IMR-90 (cell line): Measurements from ENCODE around the gene NLGN4X. TPM values are rescaled to one million over a fixed set of nuclear protein-coding genes. Genes with fewer than 3 reads are reported as not detected.

Source experiments
- ATAC-seq: fragments of 200-7000 bp; cut with Tn5 transposase; 2 replicates; pipeline ENCODE4 v1.9.1; 2020; ENCODE audit warnings: low read depth, mild to moderate bottlenecking, moderate library complexity
- BruUV-seq: library from RNA; stranded (reverse); fragments of 400-500 nt; replicated peaks from 2 replicates; lab custom pipeline; 2021; lab: Mats Ljungman, UMichigan
- CTCF ChIA-PET: fragments of 300-600 bp; formaldehyde crosslinking; extraction: SDS; loops from one replicate; lab custom pipeline; 2021; ENCODE audit warnings: antibody characterized with exemption; lab: Yijun Ruan, JAX
- POLR2A ChIA-PET: fragments of 300-600 bp; sonication (Branson Sonifier 250); formaldehyde crosslinking; loops from one replicate; lab custom pipeline; 2022; ENCODE audit warnings: antibody characterized with exemption; ENCODE audit not compliant: unreplicated experiment; lab: Charles Lee
- DNase-seq: peaks from one replicate; pipeline ENCODE4 v3.0.0; 2013
- H2AFZ ChIP-seq: replicated peaks from 2 replicates; pipeline ENCODE3; 2013; ENCODE audit warnings: low read length, mild to moderate bottlenecking; ENCODE audit not compliant: poor library complexity
- H2AK5ac ChIP-seq: 2 replicates; pipeline ENCODE4 v1.6.1; 2013; ENCODE audit warnings: low read depth, low read length, inconsistent platforms
- H2AK9ac ChIP-seq: replicated peaks from 2 replicates; pipeline ENCODE3; 2013; ENCODE audit warnings: mild to moderate bottlenecking, low read depth, low read length, moderate library complexity; ENCODE audit not compliant: poor library complexity
- H2BK120ac ChIP-seq: 2 replicates; pipeline ENCODE4 v1.6.1; 2013; ENCODE audit warnings: low read depth, low read length, inconsistent platforms
- H2BK15ac ChIP-seq: 3 replicates; pipeline ENCODE4 v1.6.1; 2013; ENCODE audit warnings: low read depth, low read length, inconsistent platforms
- H2BK20ac ChIP-seq: 2 replicates; pipeline ENCODE4 v1.6.1; 2013; ENCODE audit warnings: low read depth, mild to moderate bottlenecking, inconsistent platforms, low read length, moderate library complexity
- H2BK5ac ChIP-seq: 2 replicates; pipeline ENCODE4 v1.6.1; 2013; ENCODE audit warnings: mild to moderate bottlenecking, low read depth, low read length, inconsistent platforms; ENCODE audit not compliant: poor library complexity, severe bottlenecking
- H3K14ac ChIP-seq: replicated peaks from 2 replicates; pipeline ENCODE4 v1.6.1; 2013; ENCODE audit warnings: low read depth, low read length, inconsistent platforms
- H3K18ac ChIP-seq: 2 replicates; pipeline ENCODE4 v1.6.1; 2013; ENCODE audit warnings: low read depth, low read length, control low read depth
- H3K23ac ChIP-seq: 2 replicates; pipeline ENCODE4 v1.6.1; 2013; ENCODE audit warnings: low read depth, low read length, inconsistent platforms
- H3K27ac ChIP-seq: 2 replicates; pipeline ENCODE4 v1.5.1; 2013; ENCODE audit warnings: mild to moderate bottlenecking, control low read depth, low read length; ENCODE audit not compliant: insufficient read depth
- H3K27me3 ChIP-seq: 2 replicates; pipeline ENCODE4 v1.6.1; 2013; ENCODE audit warnings: low read length; ENCODE audit not compliant: control insufficient read depth, insufficient read depth
- H3K36me3 ChIP-seq: 2 replicates; pipeline ENCODE4 v1.6.1; 2013; ENCODE audit warnings: low read length, mixed read lengths; ENCODE audit not compliant: control insufficient read depth, insufficient read depth
- H3K4ac ChIP-seq: 2 replicates; pipeline ENCODE4 v1.6.1; 2013; ENCODE audit warnings: low read depth, low read length, inconsistent platforms
- H3K4me1 ChIP-seq: 2 replicates; pipeline ENCODE4 v1.6.1; 2013; ENCODE audit warnings: low read length, mixed read lengths; ENCODE audit not compliant: control insufficient read depth, insufficient read depth
- H3K4me2 ChIP-seq: 2 replicates; pipeline ENCODE4 v1.6.1; 2013; ENCODE audit warnings: low read depth, mild to moderate bottlenecking, control low read depth, low read length, moderate library complexity
- H3K4me3 ChIP-seq: 2 replicates; pipeline ENCODE4 v1.5.1; 2013; ENCODE audit warnings: low read depth, mild to moderate bottlenecking, control low read depth, low read length, moderate library complexity; ENCODE audit not compliant: insufficient read depth
- H3K56ac ChIP-seq: 2 replicates; pipeline ENCODE4 v1.6.1; 2013; ENCODE audit warnings: low read length, inconsistent platforms; ENCODE audit not compliant: insufficient read depth; ENCODE audit errors: extremely low read depth
- H3K79me1 ChIP-seq, 2 experiments: 2 replicates each; pipeline ENCODE4 v1.6.1; 2013; ENCODE audit warnings: low read length in 2 of 2, inconsistent platforms in 1 of 2, low read depth in 1 of 2
- H3K9ac ChIP-seq: 2 replicates; pipeline ENCODE4 v1.6.1; 2013; ENCODE audit warnings: low read depth, low read length, control low read depth
- H3K9me1 ChIP-seq: 2 replicates; pipeline ENCODE4 v1.6.1; 2013; ENCODE audit warnings: low read length, inconsistent platforms; ENCODE audit not compliant: insufficient read depth
- H3K9me3 ChIP-seq: 2 replicates; pipeline ENCODE4 v1.6.1; 2013; ENCODE audit warnings: low read length; ENCODE audit not compliant: control insufficient read depth, insufficient read depth
- H4K20me1 ChIP-seq: 2 replicates; pipeline ENCODE4 v1.6.1; 2013; ENCODE audit warnings: low read length, inconsistent platforms; ENCODE audit not compliant: insufficient read depth
- H4K5ac ChIP-seq: 2 replicates; pipeline ENCODE4 v1.6.1; 2013; ENCODE audit warnings: mild to moderate bottlenecking, low read depth, low read length, control low read depth
- H4K8ac ChIP-seq, 2 experiments: 2 replicates each; pipeline ENCODE4 v1.6.1; 2013; ENCODE audit warnings: low read depth in 2 of 2, low read length in 2 of 2, control low read depth in 1 of 2, inconsistent platforms in 1 of 2
- H4K91ac ChIP-seq: 2 replicates; pipeline ENCODE4 v1.6.1; 2013; ENCODE audit warnings: low read depth, low read length, inconsistent platforms; ENCODE audit not compliant: insufficient read depth
- BHLHE40 ChIP-seq: fragments of 150-350 bp; IDR thresholded peaks from 2 replicates; pipeline ENCODE4 v1.6.1; 2016; ENCODE audit warnings: mild to moderate bottlenecking, low read depth, low read length
- CEBPB ChIP-seq: IDR thresholded peaks from 2 replicates; pipeline ENCODE4 v1.6.1; 2012; ENCODE audit warnings: low read depth, low read length, improper control_type of control experiment
- CHD1 ChIP-seq: IDR thresholded peaks from 2 replicates; pipeline ENCODE4 v1.6.1; 2012; ENCODE audit warnings: low read depth, low read length, improper control_type of control experiment
- FOS ChIP-seq: fragments of 150-350 bp; IDR thresholded peaks from 2 replicates; pipeline ENCODE4 v1.6.1; 2016; ENCODE audit warnings: low read depth, low read length
- MAFK ChIP-seq: IDR thresholded peaks from 2 replicates; pipeline ENCODE4 v1.6.1; 2012; ENCODE audit warnings: low read depth, low read length, improper control_type of control experiment
- MAZ ChIP-seq: IDR thresholded peaks from 2 replicates; pipeline ENCODE4 v1.6.1; 2012; ENCODE audit warnings: low read depth, mild to moderate bottlenecking, low read length, improper control_type of control experiment, moderate library complexity, borderline replicate concordance
- MXI1 ChIP-seq: IDR thresholded peaks from 2 replicates; pipeline ENCODE4 v1.6.1; 2012; ENCODE audit warnings: low read depth, mild to moderate bottlenecking, low read length, moderate library complexity, borderline replicate concordance
- NFE2L2 ChIP-seq: fragments of 150-350 bp; IDR thresholded peaks from 2 replicates; pipeline ENCODE4 v1.6.1; 2016; ENCODE audit warnings: low read depth, mild to moderate bottlenecking, low read length
- POLR2A ChIP-seq: IDR thresholded peaks from 2 replicates; pipeline ENCODE4 v1.6.1; 2012; ENCODE audit warnings: mild to moderate bottlenecking, low read depth, low read length
- RAD21 ChIP-seq: IDR thresholded peaks from 2 replicates; pipeline ENCODE4 v1.6.1; 2012; ENCODE audit warnings: low read length, improper control_type of control experiment
- RCOR1 ChIP-seq: IDR thresholded peaks from 2 replicates; pipeline ENCODE4 v1.6.1; 2012; ENCODE audit warnings: mild to moderate bottlenecking, low read length, improper control_type of control experiment; ENCODE audit not compliant: insufficient replicate concordance
- RFX5 ChIP-seq: IDR thresholded peaks from 2 replicates; pipeline ENCODE4 v1.8.0; 2012; ENCODE audit warnings: low read depth, mild to moderate bottlenecking, low read length, moderate library complexity
- SMC3 ChIP-seq: fragments of 150-350 bp; IDR thresholded peaks from 2 replicates; pipeline ENCODE4 v1.6.1; 2016; ENCODE audit warnings: low read depth, mild to moderate bottlenecking, antibody characterized with exemption, low read length, moderate library complexity
- WGBS, 2 experiments: methylation state at CpG; one replicate each; pipeline versions ENCODE4 v1.1.5 to v1.1.7; 2013; ENCODE audit warnings: missing lambda C conversion rate in 2 of 2; ENCODE audit not compliant: insufficient read length in 1 of 2; ENCODE audit errors: extremely low coverage in 2 of 2; 5-methylcytosine and 5-hydroxymethylcytosine counted together
- dilution Hi-C: fragments of 300-500 bp; cut with HindIII; formaldehyde crosslinking; loops from one replicate; pipeline ENCODE4 v1.14.3; 2018; ENCODE audit warnings: low sequenced_read_pairs; ENCODE audit not compliant: unreplicated experiment
- in situ Hi-C: fragments of 300-500 bp; cut with MboI; formaldehyde crosslinking; loops from 3 replicates; pipeline ENCODE4 v1.14.3; 2019; ENCODE audit warnings: low sequenced_read_pairs, inconsistent platforms, mixed read lengths
- intact Hi-C: fragments of 100-400 bp; cut with micrococcal nuclease; formaldehyde crosslinking; loops from 2 replicates; pipeline ENCODE4 v1.10.0; 2022
- polyA plus RNA-seq, 3 experiments: library from polyadenylated mRNA; depleted of rRNA; stranded (reverse); fragments of >200 nt; gene quantifications; 2 replicates each; pipeline ENCODE4 v1.2.3, GENCODE V29; 2012; ENCODE audit warnings: low replicate concordance in 1 of 3
- total RNA-seq: library from RNA; depleted of rRNA; stranded (reverse); fragments of >200 nt; gene quantifications from 2 replicates; pipeline ENCODE4 v1.2.3, GENCODE V29; 2012
- TF ChIP-seq, protein P1 (sequence below): fragments of 150-350 bp; IDR thresholded peaks from 2 replicates; pipeline ENCODE4 v1.6.1; 2017; ENCODE audit warnings: mild to moderate bottlenecking, antibody characterized with exemption, low read length, low read depth
- TF ChIP-seq, protein P2 (sequence below): conservative IDR thresholded peaks from 2 replicates; pipeline ENCODE4 v1.5.1; 2012; ENCODE audit warnings: mild to moderate bottlenecking, low read depth, low read length, improper control_type of control experiment
- TF ChIP-seq, protein P3 (sequence below): fragments of 150-350 bp; IDR thresholded peaks from 2 replicates; pipeline ENCODE4 v1.6.1; 2016; ENCODE audit warnings: low read depth, mild to moderate bottlenecking, low read length, moderate library complexity, borderline replicate concordance

The NLGN4X gene
- total and polyA plus RNA-seq, 2 of the 4 experiments (the other 2 are of a cell fraction), result not detected

DNA sequence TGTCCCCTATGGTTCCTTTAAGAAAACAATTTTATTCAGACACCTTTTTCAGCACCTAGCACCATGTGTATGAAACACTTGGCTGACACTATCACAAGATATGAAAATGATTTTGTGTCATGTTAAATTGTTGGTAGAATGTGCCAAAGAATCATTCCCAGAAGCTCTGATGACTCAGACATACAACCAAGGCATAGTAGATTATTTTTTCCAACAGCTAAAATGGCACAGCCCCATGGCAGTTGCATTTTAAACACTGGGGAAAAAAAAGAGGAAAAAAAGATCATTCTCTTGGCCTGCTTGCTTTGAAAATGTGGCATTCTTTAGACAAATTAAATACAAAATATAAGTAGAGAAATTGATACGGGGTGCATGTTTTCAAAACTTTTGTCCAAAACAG is 230.2 kb downstream of the NLGN4X start:
- Histone ChIP-seq H3K18ac (no peak overlapping the region), H3K4ac (no peak overlapping the region), H4K5ac (no peak overlapping the region), H3K36me3 (no peaks in the 10 kb centered on the region), H4K8ac (no peak overlapping the region), H3K23ac (no peak overlapping the region), H4K91ac (no peak overlapping the region), H3K79me1 (no peaks in the 10 kb centered on the region), H2BK120ac (no peak overlapping the region), H3K9me1 (no peaks in the 10 kb centered on the region), H3K4me1 (no peaks in the 10 kb centered on the region), H2BK15ac (no peak overlapping the region), H3K9me3 (peaks cover 5% of the 10 kb centered on the region), H3K4me3 (no peak overlapping the region), H4K20me1 (no peaks in the 10 kb centered on the region), H3K4me2 (no peak overlapping the region), H3K27me3 (no peaks in the 10 kb centered on the region), H2AK5ac (no peak overlapping the region), H3K56ac (no peak overlapping the region), H3K9ac (no peak overlapping the region), H2BK20ac (no peak overlapping the region), H2AFZ (no peak overlapping the region), H3K14ac (no peak overlapping the region), H2AK9ac (no peak overlapping the region), H2BK5ac (no peak overlapping the region), H3K27ac (no peak overlapping the region)
- BruUV-seq, result no TSS peak
- in situ Hi-C loops, result no loop called here
- ATAC-seq (no peak), DNase-seq (no peak)
- POLR2A ChIA-PET, result no interaction called here
- intact Hi-C loops, result no loop called here
- WGBS, 2 experiments, result no CpG with 5 or more reads among the region's 1 CpG
- CTCF ChIA-PET, result interaction anchor here (0.6 kb wide), 1 partner anchor 34 kb away, joined by 4 read pairs; no protein-coding TSS in a partner anchor
- dilution Hi-C loops, result no loop called here
- TF ChIP-seq, protein P1, sequence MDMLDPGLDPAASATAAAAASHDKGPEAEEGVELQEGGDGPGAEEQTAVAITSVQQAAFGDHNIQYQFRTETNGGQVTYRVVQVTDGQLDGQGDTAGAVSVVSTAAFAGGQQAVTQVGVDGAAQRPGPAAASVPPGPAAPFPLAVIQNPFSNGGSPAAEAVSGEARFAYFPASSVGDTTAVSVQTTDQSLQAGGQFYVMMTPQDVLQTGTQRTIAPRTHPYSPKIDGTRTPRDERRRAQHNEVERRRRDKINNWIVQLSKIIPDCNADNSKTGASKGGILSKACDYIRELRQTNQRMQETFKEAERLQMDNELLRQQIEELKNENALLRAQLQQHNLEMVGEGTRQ, result no peak
- no peak for TF ChIP-seq POLR2A
- no peak for TF ChIP-seq BHLHE40
- TF ChIP-seq MAZ, result no peak
- no peak for TF ChIP-seq CHD1
- TF ChIP-seq, protein P2, sequence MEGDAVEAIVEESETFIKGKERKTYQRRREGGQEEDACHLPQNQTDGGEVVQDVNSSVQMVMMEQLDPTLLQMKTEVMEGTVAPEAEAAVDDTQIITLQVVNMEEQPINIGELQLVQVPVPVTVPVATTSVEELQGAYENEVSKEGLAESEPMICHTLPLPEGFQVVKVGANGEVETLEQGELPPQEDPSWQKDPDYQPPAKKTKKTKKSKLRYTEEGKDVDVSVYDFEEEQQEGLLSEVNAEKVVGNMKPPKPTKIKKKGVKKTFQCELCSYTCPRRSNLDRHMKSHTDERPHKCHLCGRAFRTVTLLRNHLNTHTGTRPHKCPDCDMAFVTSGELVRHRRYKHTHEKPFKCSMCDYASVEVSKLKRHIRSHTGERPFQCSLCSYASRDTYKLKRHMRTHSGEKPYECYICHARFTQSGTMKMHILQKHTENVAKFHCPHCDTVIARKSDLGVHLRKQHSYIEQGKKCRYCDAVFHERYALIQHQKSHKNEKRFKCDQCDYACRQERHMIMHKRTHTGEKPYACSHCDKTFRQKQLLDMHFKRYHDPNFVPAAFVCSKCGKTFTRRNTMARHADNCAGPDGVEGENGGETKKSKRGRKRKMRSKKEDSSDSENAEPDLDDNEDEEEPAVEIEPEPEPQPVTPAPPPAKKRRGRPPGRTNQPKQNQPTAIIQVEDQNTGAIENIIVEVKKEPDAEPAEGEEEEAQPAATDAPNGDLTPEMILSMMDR, result no peak
- no peak for TF ChIP-seq MXI1
- TF ChIP-seq RAD21, result no peak
- TF ChIP-seq RFX5, result no peak
- no peak for TF ChIP-seq FOS
- no peak for TF ChIP-seq CEBPB
- no peak for TF ChIP-seq SMC3
- TF ChIP-seq, protein P3, sequence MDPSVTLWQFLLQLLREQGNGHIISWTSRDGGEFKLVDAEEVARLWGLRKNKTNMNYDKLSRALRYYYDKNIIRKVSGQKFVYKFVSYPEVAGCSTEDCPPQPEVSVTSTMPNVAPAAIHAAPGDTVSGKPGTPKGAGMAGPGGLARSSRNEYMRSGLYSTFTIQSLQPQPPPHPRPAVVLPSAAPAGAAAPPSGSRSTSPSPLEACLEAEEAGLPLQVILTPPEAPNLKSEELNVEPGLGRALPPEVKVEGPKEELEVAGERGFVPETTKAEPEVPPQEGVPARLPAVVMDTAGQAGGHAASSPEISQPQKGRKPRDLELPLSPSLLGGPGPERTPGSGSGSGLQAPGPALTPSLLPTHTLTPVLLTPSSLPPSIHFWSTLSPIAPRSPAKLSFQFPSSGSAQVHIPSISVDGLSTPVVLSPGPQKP, result no peak
- no peak for TF ChIP-seq RCOR1
- TF ChIP-seq MAFK, result no peak
- TF ChIP-seq NFE2L2, result no peak
